ENCODE results near the gene EPSTI1.
"Not testable (repeated sequence)": the region's sequence is repeated elsewhere in the genome, so short reads cannot be mapped to it uniquely, and the experiment has no call there.

The EPSTI1 gene, protein sequence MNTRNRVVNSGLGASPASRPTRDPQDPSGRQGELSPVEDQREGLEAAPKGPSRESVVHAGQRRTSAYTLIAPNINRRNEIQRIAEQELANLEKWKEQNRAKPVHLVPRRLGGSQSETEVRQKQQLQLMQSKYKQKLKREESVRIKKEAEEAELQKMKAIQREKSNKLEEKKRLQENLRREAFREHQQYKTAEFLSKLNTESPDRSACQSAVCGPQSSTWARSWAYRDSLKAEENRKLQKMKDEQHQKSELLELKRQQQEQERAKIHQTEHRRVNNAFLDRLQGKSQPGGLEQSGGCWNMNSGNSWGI

DNA sequence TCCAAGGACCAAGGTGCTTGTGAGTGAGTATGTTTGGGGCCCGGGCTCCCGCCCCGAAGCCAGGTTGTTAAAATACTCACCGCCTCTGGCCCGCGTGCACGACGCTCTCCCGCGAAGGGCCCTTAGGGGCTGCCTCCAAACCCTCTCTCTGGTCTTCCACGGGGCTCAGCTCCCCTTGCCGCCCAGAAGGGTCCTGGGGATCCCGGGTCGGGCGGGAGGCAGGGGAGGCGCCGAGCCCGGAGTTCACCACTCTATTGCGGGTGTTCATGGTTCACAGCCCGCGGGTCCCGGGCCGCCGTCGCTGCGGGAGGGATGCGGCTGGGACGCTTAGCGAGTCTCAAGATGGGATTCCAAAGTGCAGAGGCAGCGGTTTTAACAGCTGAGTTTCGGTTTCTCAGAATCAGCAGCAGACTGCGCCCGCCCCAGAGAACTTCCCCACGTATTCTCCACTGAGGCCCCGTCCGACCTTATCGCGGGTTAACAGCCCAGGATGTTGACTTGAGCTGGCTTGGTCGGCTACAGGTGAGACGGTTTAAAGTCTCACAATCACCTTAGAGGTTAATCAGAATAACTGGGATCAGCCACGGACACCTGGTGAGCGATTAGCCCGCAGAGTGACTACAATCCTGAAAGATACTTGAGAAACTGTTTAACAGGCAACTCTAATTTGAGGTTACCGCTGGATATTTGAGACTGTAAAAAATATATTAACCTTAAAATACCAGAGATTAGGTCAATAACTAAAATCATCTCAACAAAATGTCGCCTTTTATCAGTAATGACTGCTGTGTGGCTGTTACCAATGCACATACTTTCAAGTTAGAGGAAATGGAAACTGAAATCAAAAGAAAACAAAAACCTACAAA, at the start of gene EPSTI1:
Gene EPSTI1 (minus strand): TSS at position 344 of the 866 bp plus-strand sequence. CDS start 76 bp downstream, at position 268.
- peak; percentile 29 to 65 (median 48) for DNase-seq (ENCODE audit: low read depth in 4 of 4, low spot score in 1 of 4)

DNA sequence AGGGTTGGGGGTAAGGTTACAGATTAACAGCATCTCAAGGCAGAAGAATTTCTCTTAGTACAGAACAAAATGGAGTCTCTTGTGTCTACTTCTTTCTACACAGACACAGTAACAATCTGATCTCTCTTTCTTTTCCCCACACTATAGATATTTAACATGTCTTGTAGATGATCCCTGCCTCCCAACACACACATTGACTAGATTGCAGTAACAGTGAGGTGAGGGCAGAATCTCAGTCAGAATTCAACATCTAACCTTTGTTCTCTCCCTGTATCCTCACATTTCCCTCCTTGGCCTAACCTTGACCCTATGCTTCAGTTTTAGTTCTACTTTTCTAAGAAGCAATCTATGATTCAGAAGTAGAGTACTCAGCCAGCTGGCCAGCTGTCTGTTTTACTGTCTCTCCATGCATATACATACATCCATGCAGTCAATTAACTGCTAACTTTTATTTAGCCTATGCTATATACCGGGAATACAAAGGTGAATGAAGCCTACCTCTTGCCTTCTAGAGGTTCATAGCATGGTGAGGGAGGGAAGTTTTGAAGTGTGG, 49.4 kb upstream of the EPSTI1 start:
- no peak for DNase-seq (ENCODE audit: low read depth in 4 of 4, low spot score in 1 of 4)

DNA sequence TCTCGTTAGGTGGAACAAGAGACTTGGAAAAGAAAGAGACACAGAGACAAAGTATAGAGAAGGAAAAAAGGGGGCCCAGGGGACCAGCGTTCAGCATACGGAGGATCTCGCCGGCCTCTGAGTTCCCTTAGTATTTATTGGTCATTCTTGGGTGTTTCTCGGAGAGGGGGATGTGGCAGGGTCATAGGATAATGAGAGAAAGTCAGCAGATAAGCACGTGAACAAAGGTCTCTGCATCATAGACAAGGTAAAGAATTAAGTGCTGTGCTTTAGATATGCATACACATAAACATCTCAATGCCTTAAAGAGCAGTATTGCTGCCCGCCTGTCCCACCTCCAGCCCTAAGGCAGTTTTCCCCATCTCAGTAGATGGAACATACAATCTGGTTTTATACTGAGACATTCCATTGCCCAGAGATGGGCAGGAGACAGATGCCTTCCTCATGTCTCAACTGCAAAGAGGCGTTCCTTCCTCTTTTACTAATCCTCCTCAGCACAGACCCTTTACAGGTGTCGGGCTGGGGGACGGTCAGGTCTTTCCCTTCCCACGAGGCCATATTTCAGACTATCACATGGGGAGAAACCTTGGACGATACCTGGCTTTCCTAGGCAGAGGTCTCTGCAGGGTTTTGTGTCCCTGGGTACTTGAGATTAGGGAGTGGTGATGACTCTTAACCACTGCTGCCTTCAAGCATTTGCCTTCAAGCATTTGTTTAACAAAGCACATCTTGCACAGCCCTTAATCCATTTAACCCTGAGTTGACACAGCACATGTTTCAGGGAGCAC, 48.7 kb upstream of the EPSTI1 start:
- DNase-seq (ENCODE audit: low read depth in 4 of 4, low spot score in 1 of 4): not testable (repeated sequence)

DNA sequence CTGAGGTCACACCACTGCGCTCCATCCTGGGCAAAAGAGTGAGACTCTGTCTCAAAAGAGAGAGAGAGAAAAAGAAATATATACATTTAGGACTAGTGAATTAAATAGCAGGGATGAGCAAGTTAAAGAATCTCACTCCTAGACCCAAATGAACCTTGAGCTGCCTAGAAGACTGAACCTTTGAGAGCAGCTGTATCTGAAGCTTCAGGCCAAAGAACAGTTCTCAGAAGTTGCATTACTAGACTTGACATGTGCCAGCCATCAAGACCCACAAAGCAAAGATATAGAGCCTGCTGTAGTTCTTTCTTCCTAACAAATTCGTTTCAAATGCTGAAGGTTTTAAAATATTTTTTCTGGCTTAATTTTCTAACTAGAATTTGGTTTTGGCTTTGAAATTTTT, 47.9 kb upstream of the EPSTI1 start:
- no peak for DNase-seq (ENCODE audit: low read depth in 4 of 4, low spot score in 1 of 4)

DNA sequence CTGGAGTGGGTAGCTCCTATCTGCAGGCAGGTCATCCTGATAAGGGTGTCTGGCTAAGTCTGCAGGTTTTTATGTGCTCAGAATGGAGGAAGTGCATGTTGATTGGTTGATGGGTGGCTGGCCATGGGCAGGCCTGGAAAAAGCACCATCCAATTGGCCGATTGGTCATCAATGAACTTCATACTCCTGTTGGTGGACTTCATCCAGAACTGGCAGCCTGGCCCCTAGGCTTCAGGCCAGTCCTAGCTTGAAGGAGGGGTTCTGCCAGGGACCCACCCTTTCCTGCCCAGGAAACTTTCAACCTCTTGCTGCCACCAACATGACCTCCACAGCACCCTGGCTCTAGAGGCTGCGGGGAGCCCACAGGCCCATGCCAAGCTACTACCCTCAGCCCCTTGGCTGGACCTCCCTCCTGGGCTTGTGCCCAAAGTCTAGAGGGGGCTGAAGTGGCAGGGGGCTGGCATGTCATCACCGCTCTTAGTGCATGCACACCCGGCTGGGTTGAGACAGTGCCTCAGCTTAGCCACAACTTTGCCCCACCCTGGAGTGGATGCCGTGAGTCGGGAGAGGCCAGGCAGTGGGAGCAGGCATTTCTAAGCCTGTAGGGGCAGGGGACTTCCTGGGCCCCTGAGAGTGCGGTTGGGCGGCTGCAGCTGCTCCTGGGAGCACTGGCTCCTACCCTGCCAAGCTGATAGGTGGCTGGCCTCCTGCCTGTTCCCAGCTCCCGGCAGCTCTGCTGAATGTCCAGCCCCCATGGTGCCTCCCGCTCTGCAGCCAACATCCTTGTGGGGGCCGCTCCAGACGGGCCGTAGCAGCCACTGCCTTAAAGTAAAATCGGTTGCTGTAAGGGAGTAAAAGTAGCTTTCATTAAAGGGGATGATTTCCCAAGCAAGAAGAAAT, 44.6 kb upstream of the EPSTI1 start:
- DNase-seq (ENCODE audit: low read depth in 4 of 4, low spot score in 1 of 4): no peak

DNA sequence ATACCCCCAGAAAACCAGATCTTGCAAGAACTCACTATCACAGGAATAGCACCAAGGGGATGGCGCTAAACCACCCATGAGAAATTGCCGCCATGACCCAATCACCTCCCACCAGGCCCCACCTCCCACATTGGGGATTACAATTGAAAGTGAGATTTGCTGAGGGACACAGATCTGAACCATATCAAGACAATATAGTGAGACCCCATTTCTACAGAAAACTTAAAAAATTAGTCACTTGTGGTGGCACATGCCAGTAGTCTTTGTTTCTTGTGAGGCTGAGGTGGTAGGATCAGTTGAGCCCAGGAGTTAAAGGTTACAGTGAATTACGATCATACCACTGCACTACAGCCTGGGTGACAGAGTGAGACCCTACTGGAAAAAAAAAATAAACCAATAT, 41.0 kb upstream of the EPSTI1 start:
- no peak for DNase-seq (ENCODE audit: low read depth in 4 of 4, low spot score in 1 of 4)

DNA sequence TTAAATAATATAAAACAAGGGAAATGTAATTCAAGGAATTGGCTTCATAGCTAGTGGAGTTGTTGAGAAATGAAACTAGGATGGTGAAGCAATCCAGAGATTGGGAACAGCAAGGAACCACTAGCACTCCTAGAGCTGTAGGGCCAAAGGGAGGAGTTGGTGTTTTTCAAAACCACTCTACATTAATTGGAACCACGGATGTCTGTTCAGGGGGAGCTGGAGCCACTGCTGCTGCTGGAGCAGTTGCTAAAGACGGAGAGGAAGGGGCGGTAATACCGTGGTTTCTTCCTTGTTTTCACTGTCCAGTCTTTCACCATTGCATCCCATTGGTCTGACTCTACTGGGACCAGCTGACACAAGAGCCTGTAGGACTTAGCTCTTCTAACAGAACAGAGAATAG, 39.8 kb upstream of the EPSTI1 start:
- DNase-seq (ENCODE audit: low read depth in 4 of 4, low spot score in 1 of 4): no peak

DNA sequence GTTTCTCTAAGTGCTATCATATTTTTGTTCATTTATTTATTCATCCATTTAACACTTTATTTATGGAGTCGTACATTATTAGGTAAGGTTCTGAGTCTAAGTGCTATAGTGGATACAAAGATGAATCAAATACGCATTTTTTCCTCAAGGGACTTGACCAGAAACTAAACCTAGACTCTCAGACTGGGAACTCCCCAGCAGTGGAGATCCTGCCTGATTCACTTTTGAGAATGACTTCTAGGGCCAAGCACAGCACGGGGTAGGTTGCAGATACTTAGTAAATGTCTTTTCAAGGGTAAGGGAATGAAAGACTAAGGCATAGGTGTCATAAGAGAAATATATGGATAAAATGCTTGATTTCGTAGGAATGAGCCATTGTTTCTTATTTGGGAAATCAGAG, 38.5 kb upstream of the EPSTI1 start:
- DNase-seq (ENCODE audit: low read depth in 4 of 4, low spot score in 1 of 4): no peak

DNA sequence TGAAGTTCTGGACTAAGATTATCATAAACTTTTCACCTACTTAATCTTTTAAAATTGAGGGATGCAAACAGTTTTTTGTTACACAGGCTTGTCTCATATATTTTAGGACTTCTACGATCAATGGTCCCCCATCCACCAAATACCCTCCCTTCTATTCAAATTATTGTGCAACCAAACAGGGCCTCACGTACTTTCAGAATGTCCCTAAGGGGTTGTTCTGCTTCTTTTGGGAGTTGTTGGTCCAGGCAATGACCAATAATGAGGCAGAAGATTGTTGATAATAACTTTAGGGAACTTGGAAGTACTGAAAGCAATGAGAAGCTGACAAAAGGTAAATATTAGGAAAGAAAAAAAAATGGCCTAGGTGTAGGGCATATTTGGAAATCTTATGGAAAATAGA, 34.2 kb upstream of the EPSTI1 start:
- DNase-seq (ENCODE audit: low read depth in 4 of 4, low spot score in 1 of 4): no peak

DNA sequence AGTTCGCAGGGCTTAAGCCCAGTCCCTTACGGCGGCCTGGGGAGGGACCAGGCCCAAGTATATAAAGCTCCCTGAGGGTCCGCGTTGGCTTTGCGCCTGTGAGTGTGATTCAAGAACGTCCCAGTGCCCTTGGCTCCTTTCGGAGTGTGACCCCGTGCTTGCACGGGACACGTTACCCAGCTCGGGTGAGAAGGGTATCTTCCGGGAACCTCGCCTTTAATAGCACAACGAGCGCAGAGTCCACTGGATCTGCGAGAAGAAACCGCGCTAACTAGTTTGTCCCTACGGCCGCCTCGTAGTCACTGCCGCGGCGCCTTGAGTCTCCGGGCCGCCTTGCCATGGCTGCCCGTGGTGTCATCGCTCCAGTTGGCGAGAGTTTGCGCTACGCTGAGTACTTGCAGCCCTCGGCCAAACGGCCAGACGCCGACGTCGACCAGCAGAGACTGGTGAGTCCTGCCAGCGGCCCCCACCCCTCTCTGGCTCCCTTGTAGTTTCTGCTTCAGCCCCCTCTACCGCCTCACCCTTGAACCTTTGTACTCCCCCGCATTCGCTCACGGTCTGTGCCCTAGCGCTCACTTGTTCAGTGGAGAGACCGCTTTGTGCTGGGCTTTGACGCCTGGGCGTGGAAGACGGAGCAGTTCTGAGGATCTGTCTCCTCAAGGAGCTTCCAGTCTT, 31.4 kb upstream of the EPSTI1 start, which contains the start of gene DNAJC15:
Gene DNAJC15 (plus strand): TSS at position 298 of the 675 bp plus-strand sequence. CDS start 41 bp downstream, at position 339.
- DNase-seq (ENCODE audit: low read depth in 4 of 4, low spot score in 1 of 4): peak; percentile 17 to 70 (median 58)

DNA sequence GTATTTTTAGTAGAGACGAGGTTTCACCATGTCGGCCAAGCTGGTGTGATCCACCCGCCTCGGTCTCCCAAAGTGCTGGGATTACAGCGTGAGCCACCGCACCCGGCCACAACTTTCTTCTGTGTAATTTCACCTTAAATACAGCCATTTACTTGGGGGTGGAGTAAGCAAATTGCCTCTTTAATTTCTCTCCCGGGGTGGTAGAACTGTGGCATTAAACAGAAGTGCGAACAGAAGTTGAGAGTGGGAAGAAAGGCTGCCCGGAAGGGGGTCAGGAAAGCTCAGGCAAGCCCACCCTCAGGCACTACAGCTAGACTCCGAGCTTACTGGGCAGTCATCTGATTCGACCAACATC, 30.9 kb upstream of the EPSTI1 start:
- DNase-seq (ENCODE audit: low read depth in 4 of 4, low spot score in 1 of 4): no peak

DNA sequence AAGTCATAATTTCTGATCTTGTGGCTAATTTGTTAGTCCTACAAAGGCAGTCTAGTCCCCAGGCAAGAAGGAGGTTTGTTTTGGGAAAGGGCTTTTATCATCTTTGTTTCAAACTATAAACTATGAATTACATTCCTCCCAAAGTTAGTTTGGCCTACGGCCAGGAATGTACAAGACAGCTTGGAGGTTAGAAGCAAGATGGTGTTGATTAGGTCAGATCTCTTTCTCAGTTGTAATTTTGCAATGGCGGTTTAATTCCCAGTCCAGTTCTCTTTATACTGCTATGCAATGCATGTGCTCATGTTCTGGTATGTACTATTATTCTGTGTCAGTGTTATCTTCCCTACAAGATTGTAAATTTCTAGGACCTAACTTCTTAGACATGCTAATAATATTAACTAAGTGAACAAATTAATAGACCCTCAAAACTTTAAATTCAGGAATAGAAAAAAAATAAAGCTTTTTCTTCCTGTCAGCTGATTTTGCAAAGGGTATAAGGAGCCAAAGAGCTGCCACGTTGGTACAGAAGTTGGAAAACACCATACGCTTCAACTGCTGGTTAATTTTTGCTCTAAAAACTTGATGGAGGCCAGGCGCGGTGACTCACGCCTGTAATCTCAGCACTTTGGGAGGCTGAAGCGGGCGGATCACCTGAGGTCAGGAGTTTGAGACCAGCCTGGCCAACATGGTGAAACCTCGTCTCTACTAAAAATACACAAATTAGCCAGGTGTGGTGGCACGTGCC, 30.1 kb upstream of the EPSTI1 start:
- DNase-seq (ENCODE audit: low read depth in 4 of 4, low spot score in 1 of 4): no peak

DNA sequence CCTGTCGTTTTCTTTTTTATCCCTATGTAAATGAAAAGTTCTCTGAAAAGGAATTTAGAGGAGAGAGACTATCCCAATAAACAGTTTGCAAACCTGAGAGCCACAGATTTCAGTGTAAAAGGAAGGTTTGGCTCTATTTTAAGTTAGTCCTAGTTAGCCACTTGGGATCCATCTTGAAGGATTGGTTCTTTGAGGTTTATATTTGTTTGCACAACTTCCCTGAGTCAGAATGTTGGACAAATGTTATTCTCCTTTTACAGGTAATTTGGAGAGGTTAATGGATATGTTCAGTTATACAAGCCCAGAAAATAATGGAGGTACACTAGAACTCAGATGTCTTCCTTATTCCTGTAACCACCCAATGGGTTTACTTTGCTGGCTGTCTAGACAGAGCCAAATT, 28.8 kb upstream of the EPSTI1 start:
- no peak for DNase-seq (ENCODE audit: low read depth in 4 of 4, low spot score in 1 of 4)

DNA sequence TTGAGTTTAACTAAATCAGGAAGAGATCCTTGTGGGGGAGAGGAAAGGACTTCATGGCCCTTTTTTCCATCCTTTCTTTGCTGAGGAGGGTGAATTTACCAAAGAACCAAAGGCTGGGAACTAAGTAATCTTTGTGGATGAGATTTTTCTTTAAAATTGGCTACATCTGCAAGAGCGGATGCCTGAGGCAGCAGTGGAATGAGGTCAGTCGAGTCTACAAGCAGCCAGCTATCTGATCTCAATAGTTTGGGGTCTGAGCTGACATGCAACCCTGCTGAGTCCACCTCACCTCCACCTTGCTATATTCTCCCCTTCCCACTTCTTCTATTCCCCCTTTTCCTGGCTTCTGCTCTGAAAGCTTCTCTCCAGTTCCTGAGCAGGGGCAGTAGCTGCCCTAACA, 27.8 kb upstream of the EPSTI1 start:
- no peak for DNase-seq (ENCODE audit: low read depth in 4 of 4, low spot score in 1 of 4)

DNA sequence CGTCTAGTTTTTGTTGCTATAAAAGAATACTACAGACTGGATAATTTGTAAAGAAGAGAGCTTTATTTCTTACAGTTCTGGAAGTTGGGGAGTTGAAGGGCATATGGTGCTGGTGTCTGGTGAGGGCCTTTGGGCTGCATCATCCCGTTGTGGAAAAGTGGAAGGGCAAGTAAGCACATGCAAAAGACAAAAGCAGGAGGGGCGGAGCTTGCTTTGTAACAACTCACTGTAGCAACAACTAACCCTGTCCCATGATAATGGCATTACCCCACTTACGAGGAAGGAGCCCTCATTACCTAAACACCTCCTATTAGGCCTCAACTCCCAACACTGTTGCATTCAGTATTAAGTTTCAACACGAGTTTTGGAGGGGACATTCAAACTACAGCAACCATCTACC, 24.2 kb upstream of the EPSTI1 start:
- no peak for DNase-seq (ENCODE audit: low read depth in 4 of 4, low spot score in 1 of 4)

DNA sequence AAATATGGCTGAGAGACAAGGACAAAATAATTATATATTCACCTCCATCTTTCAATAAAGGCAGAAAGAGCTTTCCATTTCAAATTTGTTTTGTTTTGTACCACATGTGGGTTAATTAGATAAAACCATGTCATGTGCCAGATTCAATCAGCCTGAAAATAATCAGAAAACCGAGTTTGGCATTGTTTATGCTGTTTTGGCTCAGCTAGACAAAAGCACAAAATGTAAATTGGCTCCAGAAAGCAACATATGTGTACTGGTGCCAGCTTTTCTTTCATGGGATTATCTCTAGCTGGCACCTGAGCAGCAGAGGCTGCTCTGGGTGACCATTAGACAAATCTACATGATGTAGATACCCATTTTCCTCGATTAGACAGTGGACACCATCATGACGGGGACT, 22.1 kb upstream of the EPSTI1 start:
- DNase-seq (ENCODE audit: low read depth in 4 of 4, low spot score in 1 of 4): no peak

DNA sequence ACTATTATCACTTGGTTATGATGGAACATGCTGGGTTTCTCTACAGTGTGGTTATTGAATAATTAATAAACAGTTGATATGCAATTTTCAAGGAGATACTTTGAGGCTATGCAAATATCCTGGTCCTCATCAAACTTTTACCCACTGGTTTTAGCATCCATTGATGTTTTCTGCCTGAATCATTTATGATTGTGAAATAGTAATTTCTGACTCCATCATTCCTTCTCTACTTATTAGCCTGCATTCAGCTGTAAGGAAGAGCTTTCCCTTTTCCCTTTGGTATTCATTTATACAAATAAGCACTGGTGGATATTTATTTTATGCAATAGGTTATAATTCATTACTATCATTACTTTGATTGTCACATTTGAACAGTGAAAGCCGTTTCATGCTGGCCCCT, 17.5 kb upstream of the EPSTI1 start:
- no peak for DNase-seq (ENCODE audit: low read depth in 4 of 4, low spot score in 1 of 4)

DNA sequence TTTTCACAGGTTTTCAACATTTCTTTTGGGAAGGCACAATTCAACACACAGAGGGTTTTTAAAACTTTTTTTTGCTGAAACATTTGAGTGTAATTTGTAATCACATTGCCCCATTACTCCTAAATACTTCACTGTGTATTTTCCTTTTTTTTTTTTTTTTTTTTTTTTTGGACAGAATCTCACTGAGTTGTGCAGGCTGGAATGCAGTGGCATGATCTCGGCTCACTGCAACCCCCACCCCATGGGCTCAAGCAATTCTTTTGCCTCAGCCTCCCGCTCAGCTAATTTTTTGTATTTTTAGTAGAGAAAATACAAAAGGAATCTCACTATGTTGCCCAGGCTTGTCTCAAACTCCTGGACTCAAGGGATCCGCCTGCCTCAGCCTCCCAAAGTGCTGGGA, 16.6 kb upstream of the EPSTI1 start:
- no peak for DNase-seq (ENCODE audit: low read depth in 4 of 4, low spot score in 1 of 4)

All from stimulated activated CD4-positive, alpha-beta T cell treated with anti-CD3 and anti-CD28 coated beads, Interleukin-1b, Interleukin-23, amount 100 ng/mL, for 24 hours (primary cell).